HEK293 (cell line): ENCODE results near the gene KRTAP5-8.

Experiments used
- CTCF ChIP-seq: fragments of 450-650 bp; formaldehyde crosslinking; IDR thresholded peaks from 2 replicates; pipeline ENCODE4 v1.5.1; 2016; ENCODE audit warnings: missing biosample characterization, missing genetic modification characterization
- KLF10 ChIP-seq: fragments of 450-650 bp; IDR thresholded peaks from 2 replicates; pipeline ENCODE4 v1.5.1; 2018; ENCODE audit warnings: missing biosample characterization, mild to moderate bottlenecking, missing genetic modification characterization
- REST ChIP-seq: fragments of 450-650 bp; formaldehyde crosslinking; IDR thresholded peaks from 2 replicates; pipeline ENCODE4 v1.5.1; 2016; ENCODE audit warnings: missing biosample characterization, missing genetic modification characterization
- YY1 ChIP-seq: fragments of 450-650 bp; formaldehyde crosslinking; IDR thresholded peaks from 2 replicates; pipeline ENCODE4 v1.5.1; 2018; ENCODE audit warnings: missing biosample characterization, missing genetic modification characterization
- ZBTB26 ChIP-seq: fragments of 450-650 bp; formaldehyde crosslinking; optimal IDR thresholded peaks from 2 replicates; pipeline ENCODE3; 2016; ENCODE audit warnings: missing biosample characterization, mild to moderate bottlenecking, missing genetic modification characterization
- ZFP69B ChIP-seq: fragments of 450-650 bp; formaldehyde crosslinking; IDR thresholded peaks from 2 replicates; pipeline ENCODE4 v1.5.1; 2016; ENCODE audit warnings: missing biosample characterization, missing genetic modification characterization
- ZNF174 ChIP-seq: fragments of 450-650 bp; formaldehyde crosslinking; IDR thresholded peaks from 2 replicates; pipeline ENCODE4 v1.5.0; 2017; ENCODE audit warnings: missing biosample characterization, mild to moderate bottlenecking, missing genetic modification characterization
- ZNF239 ChIP-seq: fragments of 450-650 bp; formaldehyde crosslinking; IDR thresholded peaks from 2 replicates; pipeline ENCODE4 v1.5.1; 2016; ENCODE audit warnings: missing biosample characterization, missing genetic modification characterization
- ZNF24 ChIP-seq: fragments of 450-650 bp; formaldehyde crosslinking; IDR thresholded peaks from 2 replicates; pipeline ENCODE4 v1.5.1; 2016; ENCODE audit warnings: missing biosample characterization, missing genetic modification characterization
- ZNF311 ChIP-seq: fragments of 450-650 bp; formaldehyde crosslinking; IDR thresholded peaks from 2 replicates; pipeline ENCODE4 v1.5.1; 2017; ENCODE audit warnings: missing biosample characterization, missing genetic modification characterization, borderline replicate concordance
- ZNF394 ChIP-seq: fragments of 450-650 bp; formaldehyde crosslinking; IDR thresholded peaks from 2 replicates; pipeline ENCODE4 v1.5.1; 2016; ENCODE audit warnings: missing biosample characterization, missing genetic modification characterization, mild to moderate bottlenecking, moderate library complexity, borderline replicate concordance
- ZNF548 ChIP-seq: fragments of 450-650 bp; formaldehyde crosslinking; IDR thresholded peaks from 2 replicates; pipeline ENCODE4 v1.5.1; 2016; ENCODE audit warnings: missing biosample characterization, missing genetic modification characterization
- ZNF692 ChIP-seq: fragments of 450-650 bp; formaldehyde crosslinking; IDR thresholded peaks from 2 replicates; pipeline ENCODE4 v1.5.1; 2016; ENCODE audit warnings: missing biosample characterization, missing genetic modification characterization
- ZNF837 ChIP-seq: fragments of 450-650 bp; formaldehyde crosslinking; IDR thresholded peaks from 2 replicates; pipeline ENCODE4 v1.5.1; 2016; ENCODE audit warnings: missing biosample characterization, missing genetic modification characterization

- TF ChIP-seq ZNF837 (tag by site-specific recombination) (no peak), CTCF (tag by site-specific recombination) (no peak), KLF10 (no peak), ZNF548 (tag by site-specific recombination) (no peak), ZNF692 (tag by site-specific recombination) (no peak), ZNF239 (no peak), YY1 (tag by site-specific recombination) (no peak), ZBTB26 (tag by site-specific recombination) (no peak), ZNF24 (no peak), REST (tag by site-specific recombination) (no peak), ZNF311 (no peak), ZNF174 (no peak), ZNF394 (tag by site-specific recombination) (no peak), ZFP69B (tag by site-specific recombination) (no peak)
Observed at GRCh38 chr11:71538666-71538990, 803 bp downstream of the KRTAP5-8 start.
